ENCODE results near the gene ENPP7.

The ENPP7 gene

GRCh38 chr17:79730437-79730768 is 340 bp upstream of the ENPP7 start:
- no peak for DNase-seq

- no peak for DNase-seq
Observed at GRCh38 chr17:79732254-79732653, 1.5 kb downstream of the ENPP7 start.

DNA sequence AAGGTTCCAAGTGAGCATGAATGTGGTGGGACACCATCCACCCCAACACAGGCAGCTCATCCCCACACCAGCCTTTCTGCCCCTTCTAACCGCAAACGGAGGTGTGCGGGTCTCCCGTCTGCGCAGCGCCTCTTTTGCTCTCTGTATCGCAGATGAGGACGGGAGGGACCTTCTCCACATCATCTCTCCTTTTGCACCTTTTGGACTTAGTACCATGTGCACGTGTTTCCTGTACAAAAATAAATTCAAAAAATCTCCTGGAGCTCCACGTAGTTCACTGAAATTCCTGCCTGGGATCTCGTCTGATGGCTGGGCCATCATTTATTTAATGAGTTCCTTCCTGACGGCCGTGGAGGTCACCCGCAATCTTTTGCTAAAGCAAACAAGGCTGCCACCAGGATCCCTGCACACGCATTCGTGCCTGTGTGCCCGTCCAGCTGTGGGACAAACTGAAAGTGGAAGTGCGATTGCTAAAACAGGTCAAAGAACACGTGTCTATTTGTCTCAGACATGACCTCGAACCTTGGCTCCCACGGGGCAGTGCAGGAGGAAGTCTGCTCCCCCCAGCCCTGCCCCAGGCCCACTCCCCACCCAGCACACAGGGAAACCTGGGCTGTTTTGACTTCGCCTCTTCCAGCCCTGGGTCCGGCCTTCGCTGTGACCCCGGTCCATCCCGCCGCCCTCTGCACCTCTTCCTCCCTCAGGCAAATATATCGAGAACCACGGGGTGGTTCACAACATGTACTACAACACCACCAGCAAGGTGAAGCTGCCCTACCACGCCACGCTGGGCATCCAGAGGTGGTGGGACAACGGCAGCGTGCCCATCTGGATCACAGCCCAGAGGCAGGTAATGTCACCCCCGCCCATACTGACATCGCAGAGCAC is 2.3 kb downstream of the ENPP7 start:
- peak in 2 of 56 donors; percentile 5 to 27 for DNase-seq

- DNase-seq: no peak
Observed at GRCh38 chr17:79733692-79734070, 2.9 kb downstream of the ENPP7 start.

DNA sequence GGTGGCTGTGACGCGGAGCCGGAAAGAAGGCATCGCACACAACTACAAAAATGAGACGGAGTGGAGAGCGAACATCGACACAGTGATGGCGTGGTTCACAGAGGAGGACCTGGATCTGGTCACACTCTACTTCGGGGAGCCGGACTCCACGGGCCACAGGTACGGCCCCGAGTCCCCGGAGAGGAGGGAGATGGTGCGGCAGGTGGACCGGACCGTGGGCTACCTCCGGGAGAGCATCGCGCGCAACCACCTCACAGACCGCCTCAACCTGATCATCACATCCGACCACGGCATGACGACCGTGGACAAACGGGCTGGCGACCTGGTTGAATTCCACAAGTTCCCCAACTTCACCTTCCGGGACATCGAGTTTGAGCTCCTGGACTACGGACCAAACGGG is 4.4 kb downstream of the ENPP7 start:
- DNase-seq: no peak

DNA sequence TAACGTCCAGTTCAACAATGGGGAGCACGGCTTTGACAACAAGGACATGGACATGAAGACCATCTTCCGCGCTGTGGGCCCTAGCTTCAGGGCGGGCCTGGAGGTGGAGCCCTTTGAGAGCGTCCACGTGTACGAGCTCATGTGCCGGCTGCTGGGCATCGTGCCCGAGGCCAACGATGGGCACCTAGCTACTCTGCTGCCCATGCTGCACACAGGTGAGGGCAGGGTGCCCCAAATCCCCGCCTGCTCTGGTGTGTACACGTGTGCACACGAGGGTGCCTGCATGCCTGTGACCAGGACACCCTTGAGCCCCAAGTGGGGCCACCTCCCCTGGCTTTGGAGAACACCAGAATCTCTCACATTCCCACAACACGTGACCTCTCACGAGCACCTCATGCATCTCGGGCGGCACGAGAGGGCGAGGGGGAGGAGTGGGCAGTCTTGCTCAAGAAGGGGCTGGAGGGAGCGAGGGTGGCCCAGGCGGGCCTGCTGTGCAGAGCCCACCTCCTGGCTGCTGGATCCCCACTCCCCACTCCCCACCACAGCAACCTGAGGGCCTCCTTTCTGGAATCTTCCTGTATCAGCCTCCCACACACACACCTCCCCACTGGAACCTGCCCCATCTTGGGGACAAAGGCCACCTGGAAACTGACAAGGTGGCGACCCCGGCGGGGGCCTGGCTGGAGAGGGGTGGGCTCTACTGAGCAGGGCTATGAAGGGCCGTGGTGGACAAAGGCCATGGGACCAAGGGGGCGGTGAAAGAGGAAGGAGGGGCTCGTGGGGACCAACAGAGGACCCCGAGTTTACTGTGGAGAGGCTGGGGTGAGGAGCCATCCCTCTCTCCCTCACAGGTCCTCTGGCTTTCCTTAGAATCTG is 6.5 kb downstream of the ENPP7 start:
- no peak for DNase-seq

- no peak for DNase-seq
Observed at GRCh38 chr17:79737922-79738578, 7.3 kb downstream of the ENPP7 start.

DNA sequence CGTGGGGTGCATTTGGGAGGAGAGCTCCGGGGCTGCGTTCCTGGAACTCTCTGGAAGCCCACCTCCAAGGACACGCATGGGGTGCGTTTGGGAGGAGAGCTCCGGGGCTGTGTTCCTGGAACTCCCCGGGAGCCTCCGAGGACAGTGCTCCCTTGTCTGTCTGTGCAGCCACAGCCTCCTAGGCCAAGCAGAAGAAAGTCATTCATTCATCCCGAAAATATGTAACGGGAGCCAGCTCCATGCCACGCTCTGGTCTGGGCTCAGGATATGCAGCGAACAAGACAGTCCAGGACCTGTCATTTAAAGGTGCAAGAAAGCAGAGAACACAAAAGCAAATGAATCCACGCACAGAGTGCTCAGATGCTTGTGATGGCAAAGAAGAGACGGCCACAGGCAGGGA is 7.9 kb downstream of the ENPP7 start:
- no peak for DNase-seq

GRCh38 chr17:79739148-79740062 is 8.7 kb downstream of the ENPP7 start:
- no peak for DNase-seq

DNA sequence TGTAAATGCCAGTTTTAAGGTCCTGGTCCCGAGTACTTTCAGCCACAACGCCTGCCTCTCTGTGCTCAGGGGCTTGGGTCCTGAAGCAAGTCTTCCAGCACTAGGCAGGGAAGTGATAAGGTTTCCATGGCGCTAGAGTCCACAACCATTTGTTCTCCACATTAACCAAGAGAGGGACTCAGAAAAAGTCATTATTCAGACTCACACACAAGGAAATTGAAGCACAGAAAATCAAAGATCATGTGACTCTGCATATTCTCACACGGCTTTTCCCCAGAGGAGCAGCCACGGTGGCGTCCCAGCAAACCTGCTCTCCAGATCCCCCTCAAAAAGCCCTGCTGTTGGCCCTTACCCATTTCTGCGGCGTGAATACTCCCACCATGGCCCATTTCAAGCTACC is 9.7 kb downstream of the ENPP7 start:
- no peak for DNase-seq

DNA sequence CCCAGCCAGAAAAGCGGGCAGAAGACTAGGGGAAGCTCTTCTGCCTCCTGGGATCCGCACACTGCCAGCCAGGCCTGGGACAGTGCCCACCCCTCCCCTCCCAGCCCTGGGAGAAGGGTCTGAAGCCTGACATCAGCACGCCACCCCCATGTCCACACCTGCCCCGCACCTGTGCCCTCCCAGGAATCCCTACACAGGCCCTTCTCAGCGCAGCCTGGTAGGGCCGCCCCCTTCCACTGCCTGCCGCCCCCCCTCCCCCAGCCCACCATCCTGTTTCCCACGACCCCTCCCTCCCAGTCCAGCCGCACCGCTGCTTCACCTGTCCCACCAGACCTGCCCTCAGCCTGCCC is 10.6 kb downstream of the ENPP7 start:
- no peak for DNase-seq

GRCh38 chr17:79741751-79742588 is 11.2 kb downstream of the ENPP7 start:
- DNase-seq: peak in 47 of 56 donors; percentile 5 to 85 (median 42)

DNA sequence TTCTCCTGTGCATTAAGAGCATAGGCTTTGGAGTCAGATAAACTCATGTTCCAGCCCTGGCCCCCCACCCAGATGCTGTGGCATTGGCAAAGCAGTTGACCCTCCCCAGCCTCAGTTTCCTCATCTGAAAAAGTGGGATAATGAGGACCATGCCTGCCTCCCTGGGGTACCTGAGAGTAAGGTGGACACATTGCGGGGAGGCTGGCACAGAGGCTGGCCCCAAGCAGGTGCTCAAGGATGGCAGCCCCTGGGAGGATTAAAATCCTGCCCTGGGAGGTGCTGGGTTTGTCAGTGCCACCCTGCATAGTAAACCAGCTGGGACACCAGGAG is 11.8 kb downstream of the ENPP7 start:
- DNase-seq: no peak

GRCh38 chr17:79742951-79743476 is 12.3 kb downstream of the ENPP7 start:
- DNase-seq: no peak

DNA sequence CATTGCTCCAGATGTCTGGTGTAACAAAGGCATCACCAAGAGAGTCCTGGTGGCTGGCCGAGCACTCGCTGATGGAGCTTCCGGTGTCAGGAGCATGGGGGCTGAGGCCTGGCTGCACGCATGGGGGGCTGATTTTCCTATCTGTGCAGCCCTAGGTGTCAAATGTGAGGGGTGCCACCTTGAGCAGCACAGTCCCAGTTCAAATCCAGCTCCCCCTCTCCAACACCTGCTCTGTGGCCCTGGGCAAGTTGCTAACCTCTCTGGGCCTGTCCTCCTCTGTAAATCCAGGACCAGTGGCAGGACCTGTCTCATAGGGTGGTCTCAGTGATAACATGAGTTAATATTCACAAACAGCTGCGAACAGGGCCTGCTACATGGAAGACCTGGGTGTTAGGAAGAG is 12.9 kb downstream of the ENPP7 start:
- no peak for DNase-seq

GRCh38 chr17:79745641-79746105 is 14.9 kb downstream of the ENPP7 start:
- no peak for DNase-seq

GRCh38 chr17:79746889-79747507 is 16.3 kb downstream of the ENPP7 start:
- no peak for DNase-seq

DNA sequence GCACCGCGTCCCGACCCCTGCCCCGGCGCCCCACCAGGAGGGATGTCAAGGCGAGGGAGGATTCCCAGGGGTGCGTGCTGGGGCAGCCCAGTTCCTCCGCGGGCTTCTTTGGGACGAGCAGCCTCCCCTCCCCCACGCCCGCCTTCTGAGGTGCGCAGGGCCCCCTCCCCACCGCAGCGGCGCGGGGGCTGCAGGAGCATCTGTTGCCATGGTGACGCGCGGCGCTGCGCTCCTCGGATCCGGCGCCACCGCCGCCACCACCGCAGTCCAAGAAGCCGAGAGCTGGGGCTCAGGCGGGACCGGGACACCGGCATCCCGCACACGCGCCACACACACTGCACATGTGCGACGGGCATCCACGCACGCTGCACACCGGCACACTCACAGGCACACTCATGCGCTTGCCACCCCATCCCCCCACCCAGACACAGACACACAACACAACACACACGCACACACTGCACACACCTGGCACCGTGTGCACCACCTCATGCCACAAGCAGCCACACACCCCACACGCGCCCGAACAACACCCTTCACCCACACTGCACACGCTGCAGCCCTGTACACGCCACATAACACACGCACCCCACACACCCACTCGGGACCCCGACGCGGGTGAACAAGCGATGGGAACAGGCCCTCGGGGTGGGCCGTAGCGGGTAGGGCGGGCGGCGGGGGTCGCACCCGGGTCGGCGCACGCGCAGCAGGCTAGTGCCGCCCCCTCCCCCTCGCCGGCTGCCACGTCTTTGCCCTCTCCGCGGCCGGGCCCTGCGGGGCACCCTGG is 17.0 kb downstream of the ENPP7 start:
- peak in 3 of 56 donors; percentile 15 to 18 (median 17) for DNase-seq
